ENCODE results near the gene TAOK1.

TAOK1 gene

DNA sequence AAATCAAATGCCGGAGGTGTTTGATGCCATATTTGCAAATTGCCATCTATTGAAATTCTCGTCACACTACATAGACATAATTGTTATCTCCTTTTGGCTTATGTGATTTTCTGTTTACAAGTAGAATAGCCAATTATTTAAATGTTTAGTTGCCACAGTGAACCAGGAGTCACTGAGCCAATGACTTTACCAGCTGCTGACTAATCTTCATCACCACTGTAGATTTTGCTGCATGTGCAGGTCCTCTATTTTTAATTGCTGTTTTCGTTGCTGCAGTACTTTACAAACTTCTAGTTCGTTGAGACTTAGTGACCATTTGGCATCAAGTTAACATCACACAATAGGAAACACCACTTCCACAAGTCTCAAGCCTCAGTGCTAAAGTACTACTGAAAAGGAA lies 153.9 kb downstream of the TAOK1 start:
- ChIA-PET POLR2A (ENCODE audit: low non-redundant PET) (no interaction called here), CTCF (interaction anchor here (0.5 kb wide), 1 partner anchor 765 kb away, joined by 3 read pairs; no protein-coding TSS in a partner anchor)
- TF ChIP-seq, protein P1, sequence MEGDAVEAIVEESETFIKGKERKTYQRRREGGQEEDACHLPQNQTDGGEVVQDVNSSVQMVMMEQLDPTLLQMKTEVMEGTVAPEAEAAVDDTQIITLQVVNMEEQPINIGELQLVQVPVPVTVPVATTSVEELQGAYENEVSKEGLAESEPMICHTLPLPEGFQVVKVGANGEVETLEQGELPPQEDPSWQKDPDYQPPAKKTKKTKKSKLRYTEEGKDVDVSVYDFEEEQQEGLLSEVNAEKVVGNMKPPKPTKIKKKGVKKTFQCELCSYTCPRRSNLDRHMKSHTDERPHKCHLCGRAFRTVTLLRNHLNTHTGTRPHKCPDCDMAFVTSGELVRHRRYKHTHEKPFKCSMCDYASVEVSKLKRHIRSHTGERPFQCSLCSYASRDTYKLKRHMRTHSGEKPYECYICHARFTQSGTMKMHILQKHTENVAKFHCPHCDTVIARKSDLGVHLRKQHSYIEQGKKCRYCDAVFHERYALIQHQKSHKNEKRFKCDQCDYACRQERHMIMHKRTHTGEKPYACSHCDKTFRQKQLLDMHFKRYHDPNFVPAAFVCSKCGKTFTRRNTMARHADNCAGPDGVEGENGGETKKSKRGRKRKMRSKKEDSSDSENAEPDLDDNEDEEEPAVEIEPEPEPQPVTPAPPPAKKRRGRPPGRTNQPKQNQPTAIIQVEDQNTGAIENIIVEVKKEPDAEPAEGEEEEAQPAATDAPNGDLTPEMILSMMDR (conservative IDR thresholded peaks at IDR 0.05; ENCODE audit: low read depth): no peak
- no peak overlapping the region for H3K27ac ChIP-seq
- DNase-seq (ENCODE audit: low spot score): no peak

DNA sequence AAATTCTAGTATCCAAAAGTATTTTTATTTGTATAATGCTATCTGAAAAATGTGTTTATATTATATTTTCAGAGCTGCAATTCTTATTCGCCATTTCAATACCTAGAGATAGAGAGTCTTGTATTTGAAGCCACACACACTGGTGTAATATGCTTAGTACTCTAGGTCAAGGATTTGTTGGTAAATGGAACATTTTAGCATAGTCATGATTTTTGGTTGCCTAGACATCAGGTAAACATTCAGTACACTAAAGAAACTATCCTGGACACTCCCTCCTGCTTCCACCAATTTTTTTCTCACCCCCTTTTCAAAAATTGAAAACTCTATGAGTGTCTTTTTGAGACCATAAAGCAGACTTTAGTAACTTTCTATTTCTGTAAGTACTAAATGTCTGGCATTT lies 155.9 kb downstream of the TAOK1 start:
- POLR2A ChIA-PET (ENCODE audit: low non-redundant PET): no interaction called here
- TF ChIP-seq, protein P1 (conservative IDR thresholded peaks at IDR 0.05; ENCODE audit: low read depth): no peak
- DNase-seq (ENCODE audit: low spot score): no peak
- CTCF ChIA-PET: interaction anchor here (0.5 kb wide), 1 partner anchor 1526 kb away, joined by 5 read pairs; no protein-coding TSS in a partner anchor
- H3K27ac ChIP-seq: no peak overlapping the region

DNA sequence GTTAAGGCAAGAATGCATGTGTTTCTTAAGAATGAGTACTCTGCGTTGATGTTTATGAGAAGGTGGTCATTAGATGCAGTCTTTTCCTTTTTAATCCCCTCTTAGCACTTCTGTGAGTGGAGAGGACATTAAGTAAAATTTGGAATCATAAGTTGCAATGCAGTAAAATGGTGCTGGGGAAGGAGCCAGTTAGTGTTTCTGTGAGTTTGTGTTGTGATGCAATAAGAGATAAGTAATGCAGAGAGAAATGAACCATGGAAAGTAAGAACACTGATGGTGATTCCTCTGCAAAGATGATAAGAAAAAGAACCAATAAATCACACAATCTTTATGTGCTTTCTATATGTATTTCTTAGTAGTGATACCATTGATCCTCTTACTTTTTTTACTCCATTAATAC lies 156.7 kb downstream of the TAOK1 start:
- TF ChIP-seq, protein P1 (conservative IDR thresholded peaks at IDR 0.05; ENCODE audit: low read depth): no peak
- POLR2A ChIA-PET (ENCODE audit: low non-redundant PET): no interaction called here

DNA sequence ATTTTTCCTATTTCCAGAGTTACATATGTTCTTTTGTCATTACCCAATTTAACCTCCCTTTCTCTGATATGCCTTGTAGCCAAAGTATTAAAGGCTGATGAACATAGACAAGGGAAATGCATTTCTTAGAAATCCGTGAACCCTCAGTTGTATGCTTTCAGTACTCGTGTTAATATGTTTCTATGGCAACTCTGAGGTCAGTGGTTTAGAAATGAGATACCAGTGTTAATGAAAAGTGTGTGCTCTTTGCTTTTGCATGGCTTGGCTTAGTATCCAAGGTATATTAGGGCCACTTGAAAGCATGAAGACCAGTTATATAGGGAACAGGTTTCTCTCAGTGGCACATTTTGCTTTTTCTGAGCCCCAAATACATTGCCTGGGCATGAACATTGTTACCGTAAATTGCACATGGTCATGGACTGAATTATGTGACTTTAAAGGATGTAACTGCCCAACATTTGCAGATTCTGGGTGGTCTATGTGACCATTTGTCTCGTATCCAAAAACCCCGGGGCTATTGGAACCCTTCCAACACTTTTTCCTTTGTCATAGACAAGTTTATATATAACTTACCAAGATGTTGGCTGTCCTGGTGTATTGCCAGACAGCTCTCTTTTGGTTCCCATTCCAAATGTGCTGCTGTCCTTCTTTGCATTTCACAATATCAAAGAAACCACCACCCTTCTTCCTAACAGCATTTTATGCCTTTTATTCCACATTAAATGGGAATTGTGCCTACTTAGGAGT lies 159.2 kb downstream of the TAOK1 start:
- ChIA-PET CTCF (interaction anchor here (0.5 to 0.7 kb wide), 3 partner anchors 13 to 68 kb away, joined by 3 read pairs; no protein-coding TSS in a partner anchor), POLR2A (ENCODE audit: low non-redundant PET) (no interaction called here)
- H3K27ac ChIP-seq: no peak overlapping the region
- no peak for DNase-seq (ENCODE audit: low spot score)
- TF ChIP-seq, protein P1 (conservative IDR thresholded peaks at IDR 0.05; ENCODE audit: low read depth): no peak

More for the DNA sequence above, 156.7 kb downstream of the TAOK1 start:
- H3K27ac ChIP-seq: no peak overlapping the region
- CTCF ChIA-PET: interaction anchor here (0.6 kb wide), 1 partner anchor 18 kb away, joined by 4 read pairs; no protein-coding TSS in a partner anchor
- no peak for DNase-seq (ENCODE audit: low spot score)

DNA sequence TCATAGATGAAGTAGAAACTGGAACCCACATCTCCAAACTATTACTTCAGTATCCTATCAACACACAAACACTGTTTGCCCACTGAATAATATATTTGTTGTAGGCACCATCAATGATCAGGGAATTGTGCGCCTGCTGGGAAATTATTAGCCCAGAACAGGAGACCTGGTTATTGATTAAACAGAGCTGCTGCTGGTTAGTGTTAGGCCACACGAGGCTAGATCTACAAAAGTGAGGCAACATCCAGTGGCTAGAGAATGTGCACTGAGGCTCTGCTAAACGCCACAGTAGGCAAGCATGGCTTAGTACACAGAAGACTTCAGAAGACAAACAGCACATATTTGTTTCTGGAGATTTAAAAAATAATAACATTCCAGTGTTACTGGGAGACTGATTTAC lies 165.7 kb downstream of the TAOK1 start:
- TF ChIP-seq, protein P1 (conservative IDR thresholded peaks at IDR 0.05; ENCODE audit: low read depth): no peak
- no peak overlapping the region for H3K27ac ChIP-seq

DNA sequence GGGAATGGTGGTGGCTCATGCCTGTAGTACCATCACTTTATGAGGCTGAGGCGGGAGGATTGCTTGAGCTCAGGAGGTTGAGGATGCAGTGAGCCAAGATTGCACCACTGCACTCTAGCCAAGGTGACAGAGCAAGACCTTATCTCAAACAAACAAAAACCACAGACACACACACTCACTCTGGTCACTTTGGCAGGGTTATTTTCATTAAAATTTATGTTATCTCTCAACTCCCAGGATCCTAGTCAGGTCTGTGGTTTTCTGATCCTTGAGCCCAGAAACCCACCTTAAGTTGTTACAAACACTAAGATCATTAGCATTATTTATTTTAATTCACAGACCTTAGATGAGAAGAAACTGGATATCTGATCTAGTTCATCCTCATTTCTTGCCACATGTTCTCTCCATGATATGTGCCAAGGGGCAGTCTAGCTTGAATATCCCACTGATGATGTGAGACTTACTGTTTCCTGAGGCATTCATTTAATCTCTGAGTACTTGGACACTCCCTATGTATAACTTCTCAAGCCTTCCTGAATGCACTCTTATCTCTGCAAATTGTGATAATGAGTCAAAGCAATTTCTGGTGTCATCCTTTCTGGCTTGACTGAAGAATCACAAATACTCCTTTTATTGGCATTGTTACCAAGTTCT lies 167.0 kb downstream of the TAOK1 start:
- DNase-seq (ENCODE audit: low spot score): peak; percentile 13
- ChIA-PET CTCF (interaction anchor here (1.6 kb wide), 1 partner anchor 187 kb away, joined by 3 read pairs; no protein-coding TSS in a partner anchor), POLR2A (ENCODE audit: low non-redundant PET) (no interaction called here)
- H3K27ac ChIP-seq: no peak overlapping the region
- TF ChIP-seq, protein P1 (conservative IDR thresholded peaks at IDR 0.05; ENCODE audit: low read depth): no peak

More for the DNA sequence above, 165.7 kb downstream of the TAOK1 start:
- no peak for DNase-seq (ENCODE audit: low spot score)
- CTCF ChIA-PET: interaction anchor here (0.7 kb wide), 1 partner anchor 105 kb away, joined by 3 read pairs; no protein-coding TSS in a partner anchor
- POLR2A ChIA-PET (ENCODE audit: low non-redundant PET): no interaction called here

All from RWPE1 (cell line).